B cell (primary cell): ENCODE measurements around the gene TNFAIP2. TPM values are rescaled to one million over a fixed set of nuclear protein-coding genes. Genes with fewer than 3 reads are reported as not detected.

ENCODE experiments used
- ATAC-seq: fragments of 200-7000 bp; cut with Tn5 transposase; one replicate; pipeline ENCODE4 v1.10.0; 2021; ENCODE audit warnings: low read depth, mild to moderate bottlenecking, moderate number of reproducible peaks, moderate library complexity
- CTCF ChIA-PET: fragments of 350-600 bp; sonication (Branson Sonifier 250); formaldehyde crosslinking; loops from one replicate; lab custom pipeline; 2021; ENCODE audit warnings: antibody characterized with exemption, inconsistent platforms; lab: Charles Lee
- POLR2A ChIA-PET: fragments of 350-600 bp; sonication (Branson Sonifier 250); formaldehyde crosslinking; loops from one replicate; lab custom pipeline; 2021; ENCODE audit warnings: antibody characterized with exemption; lab: Charles Lee
- DNase-seq: peaks from one replicate; pipeline ENCODE4 v3.0.0; 2013
- H2AFZ ChIP-seq: 2 replicates; pipeline ENCODE4 v1.6.1; 2012; ENCODE audit warnings: mild to moderate bottlenecking, low read depth, low read length; ENCODE audit not compliant: insufficient read depth, poor library complexity, severe bottlenecking
- H3K27ac ChIP-seq, 2 donors: 1 replicate in 1 of 2; 2 replicates in 1 of 2; pipeline ENCODE4 v1.5.1; 2012 to 2013; ENCODE audit warnings: low read length in 2 of 2, mild to moderate bottlenecking in 2 of 2, moderate library complexity in 1 of 2
- H3K27me3 ChIP-seq, 4 experiments: fragments of 200-600 bp in 1 of 4; sonication (generic) in 1 of 4; replicated peaks in 1 of 4; 1 replicate in 2 of 4; 2 replicates in 2 of 4; pipeline versions ENCODE4 v1.6.1 to v1.7.0; 2013 to 2016; ENCODE audit warnings: low read length in 3 of 4, mild to moderate bottlenecking in 2 of 4, mixed read lengths in 1 of 4, moderate library complexity in 1 of 4; ENCODE audit not compliant: insufficient read depth in 4 of 4, control insufficient read depth in 3 of 4; ENCODE audit errors: control extremely low read depth in 1 of 4
- H3K36me3 ChIP-seq, 2 experiments: replicated peaks in 1 of 2; 1 replicate in 1 of 2; 2 replicates in 1 of 2; pipeline versions ENCODE4 v1.6.1 to v1.7.1; 2013; ENCODE audit warnings: low read length in 1 of 2; ENCODE audit not compliant: insufficient read depth in 2 of 2, control insufficient read depth in 1 of 2; ENCODE audit errors: control extremely low read depth in 1 of 2, extremely low read depth in 1 of 2
- H3K4me1 ChIP-seq, 2 donors: fragments of 200-600 bp in 1 of 2; sonication (generic) in 1 of 2; 1 replicate in 1 of 2; 2 replicates in 1 of 2; pipeline versions ENCODE4 v1.5.1 to v1.6.1; 2013 to 2017; ENCODE audit warnings: low read length in 2 of 2; ENCODE audit not compliant: control insufficient read depth in 2 of 2, insufficient read depth in 2 of 2
- H3K4me2 ChIP-seq: replicated peaks from 2 replicates; pipeline ENCODE3; 2012; ENCODE audit warnings: mild to moderate bottlenecking, low read depth, low read length; ENCODE audit not compliant: poor library complexity, severe bottlenecking
- H3K4me3 ChIP-seq, 5 experiments: fragments of 200-600 bp in 1 of 5; sonication (generic) in 1 of 5; 1 replicate in 3 of 5; 2 replicates in 2 of 5; pipeline versions ENCODE4 v1.5.1 to v1.7.0; 2011 to 2016; ENCODE audit warnings: low read length in 4 of 5, mild to moderate bottlenecking in 4 of 5, low read depth in 2 of 5, control low read depth in 1 of 5, moderate library complexity in 1 of 5; ENCODE audit not compliant: insufficient read depth in 1 of 5; ENCODE audit errors: control extremely low read depth in 1 of 5, extremely low read depth in 1 of 5
- H3K79me2 ChIP-seq: fragments of 200-600 bp; sonication (generic); one replicate; pipeline ENCODE4 v1.6.0; 2016; ENCODE audit warnings: low read length; ENCODE audit not compliant: control insufficient read depth, insufficient read depth
- H3K9ac ChIP-seq: fragments of 200-600 bp; sonication (generic); 2 replicates; pipeline ENCODE4 v1.6.1; 2017; ENCODE audit warnings: mild to moderate bottlenecking, low read length, moderate library complexity
- H3K9me3 ChIP-seq, 3 donors: one replicate each; pipeline versions ENCODE4 v1.6.1 to v1.7.1; 2013; ENCODE audit warnings: low read length in 2 of 3; ENCODE audit not compliant: control insufficient read depth in 2 of 3, insufficient read depth in 1 of 3; ENCODE audit errors: control extremely low read depth in 1 of 3
- H4K20me1 ChIP-seq: 2 replicates; pipeline ENCODE4 v1.6.0; 2012; ENCODE audit warnings: mild to moderate bottlenecking, low read length; ENCODE audit not compliant: insufficient read depth, control insufficient read depth, poor library complexity, severe bottlenecking
- H3K27ac Mint-ChIP-seq: one replicate; pipeline ENCODE4 v1.8.0; 2021; ENCODE audit warnings: mixed read lengths
- H3K27me3 Mint-ChIP-seq: one replicate; pipeline ENCODE4 v1.8.0; 2021; ENCODE audit warnings: mixed read lengths
- H3K4me1 Mint-ChIP-seq: one replicate; pipeline ENCODE4 v1.8.0; 2021; ENCODE audit warnings: mixed read lengths
- H3K4me3 Mint-ChIP-seq: one replicate; pipeline ENCODE4 v1.8.0; 2021; ENCODE audit warnings: mixed read lengths
- H3K9me3 Mint-ChIP-seq: one replicate; pipeline ENCODE4 v1.8.0; 2022; ENCODE audit warnings: mixed read lengths; ENCODE audit not compliant: insufficient read depth
- CTCF ChIP-seq: fragments of 200-600 bp; IDR thresholded peaks from one replicate; pipeline ENCODE4 v1.8.0; 2022; ENCODE audit warnings: antibody characterized with exemption, mild to moderate bottlenecking
- EZH2 ChIP-seq: IDR thresholded peaks from 2 replicates; pipeline ENCODE4 v1.6.1; 2012; ENCODE audit warnings: borderline replicate concordance, low read depth, mild to moderate bottlenecking, moderate library complexity, low read length; ENCODE audit not compliant: insufficient read depth, poor library complexity, severe bottlenecking
- WGBS: methylation state at CpG from one replicate; pipeline ENCODE4 v1.1.5; 2013; ENCODE audit warnings: missing lambda C conversion rate; ENCODE audit not compliant: insufficient coverage; 5-methylcytosine and 5-hydroxymethylcytosine counted together
- intact Hi-C: fragments of 100-400 bp; cut with micrococcal nuclease; formaldehyde crosslinking; loops from one replicate; pipeline ENCODE4 v1.10.0; 2022
- polyA plus RNA-seq: library from polyadenylated mRNA; depleted of rRNA; stranded (reverse); fragments of >200 nt; gene quantifications from 2 replicates; pipeline ENCODE4 v1.2.3, GENCODE V29; 2012
- total RNA-seq, 2 donors: library from RNA; stranded (reverse); fragments of 120-200 nt in 1 of 2; gene quantifications; 1 replicate in 1 of 2; 2 replicates in 1 of 2; pipeline versions ENCODE4 v1.2.3 to v1.2.4, GENCODE V29; 2013 to 2022

The TNFAIP2 gene
- total and polyA plus RNA-seq, 2 donors (not counting 1 experiment from before 2014, with no cell fraction given), result 1.5 to 9.0 TPM

GRCh38 chr14:103097244-103097993 lies 25.8 kb upstream of the TNFAIP2 start:
- Histone ChIP-seq H3K9me3 (peaks cover 0 to under 1% (median 0%) of the 10 kb centered on the region in 3 donors), H3K9ac (no peak overlapping the region), H2AFZ (no peak overlapping the region), H3K27ac (no peak overlapping the region), H4K20me1 (no peaks in the 10 kb centered on the region), H3K79me2 (no peaks in the 10 kb centered on the region), H3K36me3 (no peaks in the 10 kb centered on the region), H3K4me3 (no peak overlapping the region), H3K4me1 (peaks cover 16 to 21% of the 10 kb centered on the region in 2 donors), H3K4me2 (no peak overlapping the region), H3K27me3 (peaks cover 0 to 11% (median 3%) of the 10 kb centered on the region in 4 experiments)
- H3K27me3 Mint-ChIP-seq, result peaks cover 10% of the 10 kb centered on the region
- no peak overlapping the region for H3K27ac Mint-ChIP-seq
- H3K9me3 Mint-ChIP-seq, result no peaks in the 10 kb centered on the region
- TF ChIP-seq EZH2, result no peak
- TF ChIP-seq CTCF, result no peak
- CTCF ChIA-PET, result interaction anchor here (3.5 kb wide), 1 partner anchor 7 kb away, joined by 40 read pairs; no protein-coding TSS in a partner anchor
- 90% methylated on average over 25 of the region's 26 CpGs for WGBS
- DNase-seq (no peak), ATAC-seq (no peak)
- POLR2A ChIA-PET, result no interaction called here
- no peak overlapping the region for H3K4me3 Mint-ChIP-seq
- intact Hi-C loops, result no loop called here
- peaks cover 16% of the 10 kb centered on the region for H3K4me1 Mint-ChIP-seq
